RCC 7860 (cell line): ENCODE data around the gene KRT20.

Experiments
- DNase-seq: peaks from one replicate; pipeline ENCODE4 v3.0.0-alpha.2; 2015; ENCODE audit warnings: low spot score
- FAIRE-seq: peaks from 2 replicates; lab custom pipeline; 2012; peaks lifted over from hg19 to GRCh38; lab: Jason Lieb, UNC

Gene KRT20

DNA sequence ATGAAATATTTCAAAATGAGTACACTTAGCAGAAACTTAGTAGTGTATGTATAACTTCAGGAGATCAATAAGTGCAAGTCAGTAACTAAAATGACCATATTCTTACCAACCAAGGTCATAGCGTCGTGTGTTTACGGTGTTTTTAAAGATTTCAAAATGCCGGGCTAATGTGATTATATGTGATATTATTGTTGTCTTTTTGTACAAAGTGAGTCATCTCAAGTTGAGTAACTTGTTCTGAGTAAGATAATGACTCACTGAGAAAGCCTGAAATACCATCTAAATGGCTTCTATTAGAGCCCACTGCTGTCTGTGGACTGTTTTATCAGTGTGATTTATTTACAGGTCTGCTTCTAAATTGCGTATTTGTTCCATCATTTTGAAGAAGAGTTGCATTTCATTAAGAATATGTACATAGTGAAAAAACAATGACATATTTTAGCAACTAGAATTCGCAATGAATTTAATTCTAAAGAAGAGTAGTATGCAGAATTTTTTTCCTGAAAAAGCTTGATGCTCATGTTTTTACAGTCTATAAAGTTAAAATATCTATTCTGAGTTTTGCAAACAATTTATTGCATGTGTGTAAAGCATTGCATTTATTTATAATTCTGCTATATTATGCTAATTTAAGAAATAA lies 30.7 kb downstream of the KRT20 start:
- DNase-seq (peak; percentile 65), FAIRE-seq (peak; percentile 95)

DNA sequence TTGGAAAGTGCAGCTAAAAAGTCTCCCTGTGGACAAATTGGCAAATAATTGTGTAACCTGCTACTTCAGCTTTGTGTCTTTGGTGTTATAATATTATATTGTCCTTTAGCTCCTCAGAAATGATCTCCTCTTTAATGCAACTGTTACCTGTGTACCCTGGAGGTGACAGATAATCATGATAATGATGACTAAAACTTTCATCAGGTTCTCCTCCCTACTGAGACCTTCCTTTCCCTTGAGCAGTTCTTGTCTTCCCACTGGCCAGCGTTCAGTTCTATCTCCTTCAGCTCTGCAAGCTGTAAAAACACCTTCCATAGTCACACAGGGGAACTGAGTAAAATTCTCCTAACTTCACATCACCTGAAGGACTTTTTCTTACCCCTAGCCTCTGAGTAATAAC lies 32.7 kb downstream of the KRT20 start:
- DNase-seq: no peak
- FAIRE-seq: no peak

DNA sequence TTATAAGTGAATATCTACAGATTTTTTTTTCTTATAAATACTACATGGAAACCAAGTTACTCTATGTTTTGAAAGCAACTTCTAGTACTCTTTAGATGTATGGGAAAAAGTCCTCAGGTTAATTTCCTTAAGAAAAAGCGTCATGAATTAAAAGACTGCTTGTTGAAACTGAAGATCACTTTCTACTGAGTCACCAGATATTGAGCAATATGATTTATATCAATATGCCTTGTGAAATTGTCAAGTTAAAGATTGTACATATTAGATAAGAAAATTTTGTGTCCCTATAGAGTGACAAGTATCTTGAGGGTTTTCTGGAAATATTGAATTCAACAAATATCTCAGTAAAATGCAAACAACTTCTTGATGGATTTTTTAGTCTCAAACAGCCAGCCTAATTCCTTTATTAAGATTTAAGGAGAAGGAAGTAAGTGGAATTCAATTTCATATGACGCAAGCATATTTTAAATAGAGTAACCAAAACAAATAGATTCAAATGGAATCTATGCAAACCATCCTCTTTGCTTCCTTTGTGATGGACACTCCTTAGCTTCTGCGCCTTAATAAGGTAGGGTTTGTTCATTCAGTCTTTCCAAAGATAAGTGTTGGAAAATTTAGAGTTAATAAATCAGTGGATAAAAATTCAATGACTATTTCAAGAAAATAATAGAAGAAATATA lies 34.6 kb downstream of the KRT20 start:
- DNase-seq (no peak), FAIRE-seq (no peak)

DNA sequence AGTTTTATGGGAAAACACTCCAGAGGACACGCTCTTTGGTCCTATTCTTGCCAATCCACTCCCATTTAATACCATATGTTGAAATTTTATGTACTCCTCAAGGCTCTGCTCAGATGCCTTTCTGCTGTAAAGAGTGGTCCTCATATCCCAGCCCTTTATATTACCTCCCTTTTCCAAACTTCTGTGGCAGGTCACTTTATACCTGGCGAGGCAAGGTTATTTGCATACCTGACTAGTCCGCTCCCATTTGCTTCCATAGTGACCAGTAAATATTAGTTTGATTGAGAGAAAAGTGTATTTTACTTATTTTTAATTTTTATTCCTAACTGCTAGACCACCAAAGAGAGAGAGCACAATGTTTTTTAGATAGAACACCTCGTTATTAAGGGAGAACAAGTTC lies 35.3 kb downstream of the KRT20 start:
- FAIRE-seq: no peak
- no peak for DNase-seq

DNA sequence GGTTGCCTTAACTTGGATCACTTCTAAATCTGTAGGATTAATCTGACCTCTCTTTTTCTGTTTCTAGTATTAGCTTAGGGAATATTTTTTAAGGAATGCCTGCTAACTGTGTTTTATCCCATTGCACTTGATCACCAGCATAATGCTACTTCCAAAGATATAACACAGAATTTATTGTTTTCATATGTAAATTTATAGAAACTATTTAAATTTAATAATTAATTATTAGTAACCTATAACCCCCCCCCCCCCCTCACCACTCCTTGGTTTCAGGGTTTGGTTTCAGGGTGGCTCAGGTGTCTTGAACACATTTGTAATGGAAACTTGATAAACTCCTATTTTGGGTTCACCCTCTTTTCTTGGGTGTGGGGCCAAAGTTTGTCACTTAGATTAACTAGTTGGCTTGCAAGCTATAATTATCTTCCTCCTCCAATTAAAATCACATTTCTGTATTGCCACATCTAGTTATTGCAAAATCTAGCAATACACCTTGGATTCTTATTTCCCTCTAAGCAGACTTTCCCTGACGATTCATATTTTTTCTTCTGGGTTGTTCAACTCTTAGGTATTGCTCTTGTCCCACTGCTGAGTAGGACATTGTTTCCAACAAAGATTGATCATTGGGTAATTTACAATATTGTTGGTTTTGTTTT lies 36.3 kb downstream of the KRT20 start:
- DNase-seq: no peak
- no peak for FAIRE-seq

DNA sequence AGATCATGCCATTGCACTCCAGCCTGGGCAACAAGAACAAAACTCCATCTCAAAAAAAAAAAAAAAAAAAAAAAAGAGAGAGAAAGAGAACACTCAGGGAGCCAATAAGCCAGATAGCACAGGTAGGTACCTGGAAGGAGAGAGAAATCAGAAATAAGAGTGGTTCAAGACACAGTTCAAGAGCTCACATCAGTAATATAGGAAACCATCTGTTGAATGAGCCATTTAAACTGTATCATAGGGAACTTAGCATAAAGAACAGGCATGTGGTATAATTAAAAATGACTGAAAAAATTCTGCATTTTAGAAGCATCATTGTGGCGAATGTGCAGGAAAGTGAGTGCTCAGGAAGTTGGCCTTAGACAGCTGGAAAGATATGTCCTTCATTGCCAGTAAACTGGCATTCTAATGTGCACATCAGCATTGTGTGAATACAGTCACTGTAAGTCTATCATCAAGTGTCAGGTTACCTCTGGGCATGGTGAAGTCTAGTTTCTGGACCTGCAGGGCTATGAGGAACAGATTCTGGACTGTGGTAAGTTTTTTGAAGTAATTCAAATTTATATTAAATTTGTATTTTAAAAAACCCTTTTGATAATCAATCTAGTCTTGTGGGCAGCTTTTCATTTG lies 38.4 kb downstream of the KRT20 start:
- DNase-seq: no peak

DNA sequence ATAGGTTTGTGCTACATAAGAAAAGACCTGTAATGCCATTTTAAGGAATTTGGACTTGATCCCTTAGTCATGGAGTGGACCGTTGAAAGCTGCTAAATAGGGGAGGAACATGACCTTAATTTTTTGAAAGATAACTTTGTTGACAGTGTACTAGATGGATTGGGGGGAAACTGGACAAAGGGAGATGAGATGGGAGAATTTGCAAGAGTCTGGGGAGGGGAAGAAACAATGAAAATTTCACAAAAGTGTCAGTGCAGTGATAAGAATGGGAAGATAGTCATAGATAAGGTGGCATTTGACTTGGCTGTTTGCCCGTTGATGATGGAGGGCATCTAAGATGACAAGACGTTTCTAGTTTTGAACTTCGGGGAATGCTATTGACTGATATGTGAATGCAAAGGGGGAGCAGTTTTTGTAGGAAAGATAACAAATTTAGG lies 40.4 kb downstream of the KRT20 start:
- DNase-seq (no peak), FAIRE-seq (no peak)

More for the DNA sequence above, 38.4 kb downstream of the KRT20 start:
- FAIRE-seq: no peak

DNA sequence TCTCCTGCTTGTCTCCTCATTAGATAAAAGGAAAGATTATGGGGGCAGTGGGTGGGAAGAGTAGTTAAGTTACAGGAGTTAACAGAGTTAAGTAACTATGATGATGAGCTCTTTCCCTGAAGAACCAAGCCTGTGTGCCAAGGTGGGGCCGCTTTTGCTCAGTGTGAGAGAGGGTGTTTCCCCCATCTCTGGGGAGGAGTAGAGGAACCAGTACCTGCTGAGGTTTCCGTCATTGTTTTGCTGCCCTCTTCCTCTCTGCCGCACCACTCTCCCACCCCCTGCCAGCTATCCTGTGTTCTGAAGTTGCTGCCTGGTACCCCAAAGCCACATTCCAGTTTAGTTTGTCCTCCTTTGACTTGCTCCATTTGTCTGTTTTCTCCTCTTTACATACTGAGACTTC lies 41.8 kb downstream of the KRT20 start:
- FAIRE-seq (no peak), DNase-seq (no peak)

DNA sequence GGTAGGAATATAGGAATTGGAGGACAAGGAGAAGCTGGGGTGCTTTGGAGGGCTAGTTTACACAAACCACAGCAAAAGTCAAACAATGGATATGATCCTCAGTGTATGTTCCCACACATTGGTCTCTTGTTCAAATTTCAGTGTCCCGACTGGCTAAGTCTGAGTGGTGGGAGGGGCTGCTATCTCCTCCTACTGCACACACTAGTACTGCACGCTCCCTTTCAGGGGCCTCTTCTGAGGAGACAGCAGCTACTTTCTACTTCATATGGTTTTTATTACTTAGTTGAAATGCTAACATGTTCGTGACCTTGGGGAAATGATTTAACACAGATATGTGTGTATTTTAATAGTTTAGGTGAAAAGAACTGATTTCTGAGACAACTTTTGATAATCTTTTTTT lies 43.8 kb downstream of the KRT20 start:
- FAIRE-seq: no peak
- DNase-seq: no peak

DNA sequence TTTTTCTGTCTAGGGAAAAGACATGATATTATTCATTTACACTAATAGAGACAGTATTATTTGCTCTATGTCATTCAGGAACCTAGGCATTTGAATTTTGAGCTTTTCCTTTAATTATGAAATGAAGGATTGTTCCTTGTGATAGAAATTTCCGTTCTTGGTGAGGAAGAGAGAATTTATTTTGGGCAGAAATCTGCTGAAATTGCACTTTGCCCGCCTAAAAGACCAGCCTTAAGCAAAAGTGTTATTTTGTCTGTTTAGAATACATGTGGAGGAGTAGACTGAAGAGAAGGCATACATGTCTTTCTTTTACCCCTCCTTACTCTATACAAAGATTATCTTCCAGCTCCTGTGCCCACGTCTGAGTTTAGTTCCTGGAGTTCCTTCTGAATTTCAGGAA lies 45.8 kb downstream of the KRT20 start:
- DNase-seq (no peak), FAIRE-seq (no peak)

DNA sequence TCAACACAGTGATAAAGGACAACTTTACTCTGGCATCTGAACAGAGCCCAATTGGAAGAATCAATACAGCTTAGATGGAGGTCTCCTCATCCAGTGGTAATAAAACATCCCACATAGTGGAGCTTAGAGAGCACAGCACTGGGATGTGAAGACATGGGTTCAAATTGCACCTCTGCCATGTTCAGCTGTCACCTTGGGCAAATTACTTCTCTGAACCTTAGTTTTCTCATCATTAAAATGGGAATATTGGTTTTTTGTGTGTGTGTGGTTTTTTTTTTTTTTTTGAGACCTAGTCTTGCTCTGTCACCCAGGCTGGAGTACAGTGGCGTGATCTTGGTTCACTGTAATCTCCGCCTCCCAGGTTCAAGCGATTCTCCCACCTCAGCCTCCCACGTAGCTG lies 49.0 kb downstream of the KRT20 start:
- no peak for DNase-seq
- no peak for FAIRE-seq

DNA sequence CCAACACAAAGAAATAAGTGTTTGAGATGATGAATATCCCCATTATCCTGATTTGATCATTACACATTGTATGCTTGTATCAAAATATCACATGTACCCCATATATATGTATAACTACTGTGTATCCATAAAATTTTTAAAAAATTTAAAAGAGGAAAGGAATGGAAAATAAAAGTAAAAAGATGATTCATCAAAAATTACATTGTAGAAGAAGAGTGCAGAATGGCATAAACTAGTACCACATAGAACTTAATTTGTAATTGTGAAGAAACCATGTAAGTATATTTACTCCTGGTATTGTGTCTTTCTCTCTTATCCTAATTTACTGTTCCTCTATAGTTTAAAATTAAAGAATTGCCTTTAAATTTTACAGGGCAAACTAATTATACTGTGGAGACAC lies 51.2 kb downstream of the KRT20 start:
- DNase-seq: no peak
- FAIRE-seq: no peak

DNA sequence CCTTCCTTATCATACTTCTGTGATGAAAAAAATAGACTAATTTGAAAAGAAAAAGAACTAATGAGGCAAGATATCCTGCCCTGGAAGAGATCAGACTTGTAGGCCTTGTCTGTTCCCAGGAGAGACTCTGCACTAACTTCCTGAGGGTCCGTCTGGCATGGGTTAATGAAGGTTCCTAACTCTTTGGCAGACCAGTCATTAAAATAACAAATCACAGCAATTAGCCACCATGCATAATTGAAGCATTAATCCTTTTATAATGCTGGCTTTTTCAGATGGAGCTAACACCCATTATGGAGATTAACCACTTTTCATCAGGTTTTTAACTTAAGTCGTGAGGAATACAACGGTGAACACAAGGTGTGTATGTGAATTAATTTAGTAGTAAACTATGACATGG lies 52.2 kb downstream of the KRT20 start:
- no peak for FAIRE-seq

DNA sequence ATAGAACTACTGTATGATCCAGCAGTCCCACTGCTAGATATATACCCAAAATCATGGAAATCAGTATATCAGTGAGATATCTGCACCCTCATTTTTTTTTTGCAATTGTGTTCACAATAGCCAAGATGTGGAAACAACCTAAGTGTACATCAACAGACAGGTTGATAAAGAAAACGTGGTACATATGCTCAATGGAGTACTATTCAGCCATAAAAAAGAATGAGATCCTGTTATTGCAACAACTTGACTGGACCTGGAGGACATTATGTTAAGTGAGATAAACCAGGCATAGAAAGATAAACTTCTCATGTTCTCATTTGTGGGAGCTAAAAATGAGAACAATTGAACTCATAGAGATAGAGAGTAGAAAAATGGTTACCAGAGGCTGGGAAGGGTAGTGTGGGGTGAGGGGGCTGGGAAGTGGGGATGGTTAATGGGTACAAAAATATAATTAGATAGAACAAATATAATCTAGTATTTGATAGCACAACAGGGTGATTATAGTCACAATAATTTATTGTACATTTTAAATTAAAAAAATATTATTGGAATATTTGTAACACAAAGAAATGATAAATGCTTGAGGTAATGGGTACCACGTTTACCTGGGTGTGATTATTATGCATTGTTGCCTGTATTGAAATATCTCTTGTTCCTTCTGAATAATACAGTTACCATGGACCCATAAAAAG lies 54.8 kb downstream of the KRT20 start:
- DNase-seq (no peak), FAIRE-seq (no peak)

More for the DNA sequence above, 52.2 kb downstream of the KRT20 start:
- no peak for DNase-seq

DNA sequence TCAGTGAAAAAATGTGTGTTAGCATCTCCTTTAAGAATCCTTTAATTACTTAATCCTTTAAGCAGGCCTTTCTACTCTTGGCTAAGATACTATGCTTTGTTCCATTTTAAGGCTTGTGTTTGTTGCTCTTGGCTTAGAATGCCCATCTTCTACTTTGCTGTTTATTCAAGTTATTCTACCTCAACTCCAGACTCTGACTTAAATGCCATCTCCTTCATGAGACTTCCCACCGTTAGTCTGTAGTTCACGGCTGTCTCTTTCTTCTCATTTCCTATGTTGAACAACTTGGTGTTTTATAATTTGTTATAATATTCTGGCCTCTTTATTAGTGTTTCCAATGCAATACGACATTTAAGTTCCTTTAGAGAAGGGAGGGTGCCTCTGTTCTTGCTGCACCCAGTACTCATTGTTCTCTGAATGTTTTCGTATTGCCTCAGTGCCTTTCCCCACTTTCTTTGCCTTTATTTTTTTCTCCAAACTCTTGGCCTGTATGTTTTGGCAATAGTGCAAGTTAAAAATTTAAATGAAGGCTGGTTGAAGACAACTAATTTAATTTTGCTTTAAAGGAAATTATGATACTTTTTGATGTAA lies 56.5 kb downstream of the KRT20 start:
- no peak for FAIRE-seq
- DNase-seq: no peak

DNA sequence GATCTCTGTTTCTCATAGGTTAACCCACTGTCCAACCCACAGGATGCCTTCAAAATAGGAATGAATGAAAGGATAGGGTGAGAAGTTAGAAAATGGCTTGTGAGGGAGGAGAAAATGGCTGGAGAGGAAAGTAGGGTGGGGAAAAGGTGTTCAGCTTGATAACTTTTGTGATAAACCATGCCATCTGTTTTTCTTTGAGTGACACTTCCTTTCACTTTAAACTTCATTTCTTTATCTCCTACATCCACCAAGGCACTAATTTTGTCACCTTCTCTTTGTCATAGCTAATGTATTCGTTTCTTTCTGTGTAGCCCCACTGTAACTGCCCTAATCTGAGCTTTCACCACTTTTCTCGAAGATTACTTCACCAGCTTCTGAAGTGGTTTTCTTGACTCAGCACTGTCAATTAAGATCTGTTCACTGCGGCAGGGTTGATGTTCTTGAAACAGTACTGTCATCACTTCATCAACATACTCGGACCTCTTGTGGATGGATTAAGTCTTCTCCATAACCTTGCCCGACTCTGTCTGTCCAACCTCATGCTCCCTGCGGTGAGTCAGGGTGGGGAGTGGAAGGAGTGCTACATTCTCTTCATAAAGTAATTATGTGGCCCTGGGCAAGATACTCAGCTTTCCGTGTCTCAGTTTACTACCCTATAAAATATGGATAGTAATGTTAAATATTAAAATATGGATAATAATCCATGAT lies 57.1 kb downstream of the KRT20 start:
- no peak for DNase-seq
- no peak for FAIRE-seq
